B cell (primary cell): Measurements from ENCODE around the gene MPZL2. TPM values are rescaled to one million over a fixed set of nuclear protein-coding genes. Genes with fewer than 3 reads are reported as not detected.

Source experiments
- ATAC-seq: fragments of 200-7000 bp; cut with Tn5 transposase; one replicate; pipeline ENCODE4 v1.10.0; 2021; ENCODE audit warnings: low read depth, mild to moderate bottlenecking, moderate number of reproducible peaks, moderate library complexity
- CTCF ChIA-PET: fragments of 350-600 bp; sonication (Branson Sonifier 250); formaldehyde crosslinking; loops from one replicate; lab custom pipeline; 2021; ENCODE audit warnings: antibody characterized with exemption, inconsistent platforms; lab: Charles Lee
- POLR2A ChIA-PET: fragments of 350-600 bp; sonication (Branson Sonifier 250); formaldehyde crosslinking; loops from one replicate; lab custom pipeline; 2021; ENCODE audit warnings: antibody characterized with exemption; lab: Charles Lee
- DNase-seq: peaks from one replicate; pipeline ENCODE4 v3.0.0; 2013
- H2AFZ ChIP-seq: 2 replicates; pipeline ENCODE4 v1.6.1; 2012; ENCODE audit warnings: mild to moderate bottlenecking, low read depth, low read length; ENCODE audit not compliant: insufficient read depth, poor library complexity, severe bottlenecking
- H3K27ac ChIP-seq, 2 donors: 1 replicate in 1 of 2; 2 replicates in 1 of 2; pipeline ENCODE4 v1.5.1; 2012 to 2013; ENCODE audit warnings: low read length in 2 of 2, mild to moderate bottlenecking in 2 of 2, moderate library complexity in 1 of 2
- H3K27me3 ChIP-seq, 4 experiments: fragments of 200-600 bp in 1 of 4; sonication (generic) in 1 of 4; replicated peaks in 1 of 4; 1 replicate in 2 of 4; 2 replicates in 2 of 4; pipeline versions ENCODE4 v1.6.1 to v1.7.0; 2013 to 2016; ENCODE audit warnings: low read length in 3 of 4, mild to moderate bottlenecking in 2 of 4, mixed read lengths in 1 of 4, moderate library complexity in 1 of 4; ENCODE audit not compliant: insufficient read depth in 4 of 4, control insufficient read depth in 3 of 4; ENCODE audit errors: control extremely low read depth in 1 of 4
- H3K36me3 ChIP-seq, 2 experiments: replicated peaks in 1 of 2; 1 replicate in 1 of 2; 2 replicates in 1 of 2; pipeline versions ENCODE4 v1.6.1 to v1.7.1; 2013; ENCODE audit warnings: low read length in 1 of 2; ENCODE audit not compliant: insufficient read depth in 2 of 2, control insufficient read depth in 1 of 2; ENCODE audit errors: control extremely low read depth in 1 of 2, extremely low read depth in 1 of 2
- H3K4me1 ChIP-seq, 2 donors: fragments of 200-600 bp in 1 of 2; sonication (generic) in 1 of 2; 1 replicate in 1 of 2; 2 replicates in 1 of 2; pipeline versions ENCODE4 v1.5.1 to v1.6.1; 2013 to 2017; ENCODE audit warnings: low read length in 2 of 2; ENCODE audit not compliant: control insufficient read depth in 2 of 2, insufficient read depth in 2 of 2
- H3K4me2 ChIP-seq: replicated peaks from 2 replicates; pipeline ENCODE3; 2012; ENCODE audit warnings: mild to moderate bottlenecking, low read depth, low read length; ENCODE audit not compliant: poor library complexity, severe bottlenecking
- H3K4me3 ChIP-seq, 5 experiments: fragments of 200-600 bp in 1 of 5; sonication (generic) in 1 of 5; 1 replicate in 3 of 5; 2 replicates in 2 of 5; pipeline versions ENCODE4 v1.5.1 to v1.7.0; 2011 to 2016; ENCODE audit warnings: low read length in 4 of 5, mild to moderate bottlenecking in 4 of 5, low read depth in 2 of 5, control low read depth in 1 of 5, moderate library complexity in 1 of 5; ENCODE audit not compliant: insufficient read depth in 1 of 5; ENCODE audit errors: control extremely low read depth in 1 of 5, extremely low read depth in 1 of 5
- H3K79me2 ChIP-seq: fragments of 200-600 bp; sonication (generic); one replicate; pipeline ENCODE4 v1.6.0; 2016; ENCODE audit warnings: low read length; ENCODE audit not compliant: control insufficient read depth, insufficient read depth
- H3K9ac ChIP-seq: fragments of 200-600 bp; sonication (generic); 2 replicates; pipeline ENCODE4 v1.6.1; 2017; ENCODE audit warnings: mild to moderate bottlenecking, low read length, moderate library complexity
- H3K9me3 ChIP-seq, 3 donors: one replicate each; pipeline versions ENCODE4 v1.6.1 to v1.7.1; 2013; ENCODE audit warnings: low read length in 2 of 3; ENCODE audit not compliant: control insufficient read depth in 2 of 3, insufficient read depth in 1 of 3; ENCODE audit errors: control extremely low read depth in 1 of 3
- H4K20me1 ChIP-seq: 2 replicates; pipeline ENCODE4 v1.6.0; 2012; ENCODE audit warnings: mild to moderate bottlenecking, low read length; ENCODE audit not compliant: insufficient read depth, control insufficient read depth, poor library complexity, severe bottlenecking
- H3K27ac Mint-ChIP-seq: one replicate; pipeline ENCODE4 v1.8.0; 2021; ENCODE audit warnings: mixed read lengths
- H3K27me3 Mint-ChIP-seq: one replicate; pipeline ENCODE4 v1.8.0; 2021; ENCODE audit warnings: mixed read lengths
- H3K4me1 Mint-ChIP-seq: one replicate; pipeline ENCODE4 v1.8.0; 2021; ENCODE audit warnings: mixed read lengths
- H3K4me3 Mint-ChIP-seq: one replicate; pipeline ENCODE4 v1.8.0; 2021; ENCODE audit warnings: mixed read lengths
- H3K9me3 Mint-ChIP-seq: one replicate; pipeline ENCODE4 v1.8.0; 2022; ENCODE audit warnings: mixed read lengths; ENCODE audit not compliant: insufficient read depth
- CTCF ChIP-seq: fragments of 200-600 bp; IDR thresholded peaks from one replicate; pipeline ENCODE4 v1.8.0; 2022; ENCODE audit warnings: antibody characterized with exemption, mild to moderate bottlenecking
- EZH2 ChIP-seq: IDR thresholded peaks from 2 replicates; pipeline ENCODE4 v1.6.1; 2012; ENCODE audit warnings: borderline replicate concordance, low read depth, mild to moderate bottlenecking, moderate library complexity, low read length; ENCODE audit not compliant: insufficient read depth, poor library complexity, severe bottlenecking
- WGBS: methylation state at CpG from one replicate; pipeline ENCODE4 v1.1.5; 2013; ENCODE audit warnings: missing lambda C conversion rate; ENCODE audit not compliant: insufficient coverage; 5-methylcytosine and 5-hydroxymethylcytosine counted together
- intact Hi-C: fragments of 100-400 bp; cut with micrococcal nuclease; formaldehyde crosslinking; loops from one replicate; pipeline ENCODE4 v1.10.0; 2022
- polyA plus RNA-seq: library from polyadenylated mRNA; depleted of rRNA; stranded (reverse); fragments of >200 nt; gene quantifications from 2 replicates; pipeline ENCODE4 v1.2.3, GENCODE V29; 2012
- total RNA-seq, 2 donors: library from RNA; stranded (reverse); fragments of 120-200 nt in 1 of 2; gene quantifications; 1 replicate in 1 of 2; 2 replicates in 1 of 2; pipeline versions ENCODE4 v1.2.3 to v1.2.4, GENCODE V29; 2013 to 2022

MPZL2 gene
- total and polyA plus RNA-seq, 2 donors (not counting 1 experiment from before 2014, with no cell fraction given) = 1.2 TPM; not detected in 1

DNA sequence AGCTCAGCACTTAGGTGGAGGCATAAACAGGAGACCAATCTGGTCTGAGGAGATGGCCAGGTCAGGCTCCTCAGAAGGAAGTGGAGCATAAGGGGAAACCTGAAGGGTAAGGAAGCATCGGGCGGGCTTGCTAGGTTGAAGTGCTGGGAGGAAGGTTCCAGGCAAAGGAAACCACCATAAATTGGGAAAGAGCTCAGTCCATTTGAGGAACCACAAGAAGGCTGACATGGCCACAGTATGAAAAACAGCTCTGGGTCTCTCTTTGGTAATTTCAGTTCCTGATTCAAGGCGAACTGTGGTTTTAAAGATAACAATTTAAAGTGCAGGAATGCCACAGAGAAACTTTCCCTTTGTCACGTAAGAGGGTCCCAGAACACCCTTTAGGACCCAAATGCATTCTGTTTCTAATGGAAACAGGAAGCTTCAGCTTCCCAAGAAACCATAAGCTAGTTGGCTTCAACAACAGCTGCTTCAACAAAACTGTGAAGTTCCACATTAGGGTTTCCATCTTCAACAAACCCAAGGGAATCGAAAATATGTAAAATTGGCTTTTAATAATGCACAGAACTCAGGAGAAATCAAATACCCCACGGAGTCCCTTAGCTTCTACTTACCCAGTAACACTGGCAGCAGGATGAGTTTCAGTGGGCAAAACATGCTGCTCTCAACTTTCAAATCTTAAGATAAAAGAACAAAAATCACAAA is 49.7 kb downstream of the MPZL2 start:
- ChIA-PET CTCF (interaction anchor here (0.6 to 4.6 kb wide), 15 partner anchors 10 to 407 kb away, joined by 3 to 59 read pairs (median 3); partner anchors contain the start of genes JAML and MPZL3), POLR2A (interaction anchor here (0.6 to 1.3 kb wide), 3 partner anchors 10 to 400 kb away, joined by 3 to 6 read pairs (median 5); partner anchors contain the start of gene JAML)
- H3K4me3 Mint-ChIP-seq = peak overlapping the region; percentile 84
- TF ChIP-seq EZH2 = no peak
- TF ChIP-seq CTCF = no peak
- peaks cover 0 to 16% (median 8%) of the 10 kb centered on the region in 4 experiments for H3K27me3 ChIP-seq
- peak; percentile 78 for ATAC-seq
- no peaks in the 10 kb centered on the region for H3K9me3 Mint-ChIP-seq
- H3K4me1 Mint-ChIP-seq = peaks cover 53% of the 10 kb centered on the region
- H3K27ac Mint-ChIP-seq = peak overlapping the region; percentile 85
- H3K27me3 Mint-ChIP-seq = peaks cover 42% of the 10 kb centered on the region
- H3K36me3 ChIP-seq = no peaks in the 10 kb centered on the region
- peak overlapping the region; percentile 40 for H3K9ac ChIP-seq
- H3K4me3 ChIP-seq = peak overlapping the region in 3 of 5 experiments; percentile 22 to 34 (median 28)
- H3K4me2 ChIP-seq = peak overlapping the region; percentile 66
- no peak overlapping the region for H3K27ac ChIP-seq
- intact Hi-C loops = loop anchor here (2.0 to 5.0 kb wide), 2 partner anchors 14 to 38 kb away; partner anchors contain the start of gene MPZL3
- H4K20me1 ChIP-seq = no peaks in the 10 kb centered on the region
- H3K9me3 ChIP-seq = no peaks in the 10 kb centered on the region
- DNase-seq = peak; percentile 67
- H3K4me1 ChIP-seq = peaks cover 50 to 52% of the 10 kb centered on the region in 2 donors
- H3K79me2 ChIP-seq = no peaks in the 10 kb centered on the region
- H2AFZ ChIP-seq = no peak overlapping the region
- WGBS = 2% methylated on average over 5 of the region's 6 CpGs

DNA sequence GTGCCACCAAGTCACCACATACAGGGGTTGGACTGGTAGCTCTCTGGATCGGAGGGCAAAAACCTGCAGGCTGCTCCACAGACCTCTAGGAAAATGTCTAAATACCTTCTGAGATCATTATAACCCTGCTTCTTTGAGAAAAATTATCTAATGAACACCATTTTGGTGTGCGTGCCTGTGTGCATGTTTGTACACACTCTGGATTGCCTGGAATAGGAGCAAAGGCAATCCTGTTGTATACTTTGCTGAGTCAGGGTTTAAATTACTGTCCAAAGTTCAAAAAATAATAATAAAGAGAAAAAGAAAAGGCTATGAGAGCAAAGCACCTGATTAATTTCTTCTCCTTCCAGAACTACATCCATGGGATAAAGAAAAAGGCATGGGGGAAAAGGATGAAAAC is 50.3 kb downstream of the MPZL2 start:
- peaks cover 50 to 52% of the 10 kb centered on the region in 2 donors for H3K4me1 ChIP-seq
- TF ChIP-seq CTCF = no peak
- TF ChIP-seq EZH2 = no peak
- H2AFZ ChIP-seq = no peak overlapping the region
- ATAC-seq (no peak), DNase-seq (no peak)
- peak overlapping the region; percentile 66 for H3K4me2 ChIP-seq
- H3K79me2 ChIP-seq = no peaks in the 10 kb centered on the region
- POLR2A ChIA-PET = interaction anchor here (1.3 kb wide), 1 partner anchor 11 kb away, joined by 3 read pairs; the partner anchor contains the start of gene JAML
- intact Hi-C loops = loop anchor here (2.0 to 5.0 kb wide), 2 partner anchors 15 to 39 kb away; partner anchors contain the start of gene MPZL3
- peaks cover 53% of the 10 kb centered on the region for H3K4me1 Mint-ChIP-seq
- CTCF ChIA-PET = interaction anchor here (0.6 to 4.6 kb wide), 13 partner anchors 11 to 406 kb away, joined by 3 to 59 read pairs (median 3); partner anchors contain the start of gene MPZL3
- H3K27ac Mint-ChIP-seq = peak overlapping the region; percentile 85
- WGBS = no CpG with 5 or more reads among the region's 2 CpGs
- peaks cover 0 to 12% (median 6%) of the 10 kb centered on the region in 4 experiments for H3K27me3 ChIP-seq
- no peaks in the 10 kb centered on the region for H4K20me1 ChIP-seq
- no peak overlapping the region for H3K27ac ChIP-seq
- H3K4me3 Mint-ChIP-seq = peak overlapping the region; percentile 84
- H3K4me3 ChIP-seq = no peak overlapping the region
- H3K9me3 ChIP-seq = no peaks in the 10 kb centered on the region
- H3K9me3 Mint-ChIP-seq = no peaks in the 10 kb centered on the region
- peaks cover 42% of the 10 kb centered on the region for H3K27me3 Mint-ChIP-seq
- peak overlapping the region; percentile 40 for H3K9ac ChIP-seq
- no peaks in the 10 kb centered on the region for H3K36me3 ChIP-seq
